NCI-H146 treated with DMSO at 0.1 percent for 48 hours (cell line): Measurements from ENCODE around the gene F9.

Experiments used
- DNase-seq: peaks from one replicate; lab custom pipeline; 2025; ENCODE audit not compliant: unreplicated experiment; lab: John Stamatoyannopoulos, UW

F9 gene

DNA sequence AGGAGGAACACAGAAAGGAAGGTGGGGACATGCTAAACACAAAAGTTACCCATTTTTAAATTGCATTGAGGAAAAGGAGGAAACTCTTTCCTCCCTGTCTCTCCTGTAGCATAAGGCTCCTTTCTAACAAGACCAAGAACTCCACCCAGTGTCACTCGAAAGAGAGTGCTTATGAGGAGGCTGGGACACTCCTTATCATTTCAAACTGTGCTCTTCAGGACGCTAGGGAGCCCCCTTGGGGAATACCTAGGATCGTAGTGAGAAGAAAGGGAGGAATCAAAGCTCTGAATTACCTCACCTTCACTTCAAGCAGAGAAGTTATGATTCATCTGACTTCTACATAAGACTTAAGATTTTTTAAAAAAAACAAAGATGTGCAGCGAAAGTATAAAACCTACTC is 65.5 kb downstream of the F9 start:
- no peak for DNase-seq

DNA sequence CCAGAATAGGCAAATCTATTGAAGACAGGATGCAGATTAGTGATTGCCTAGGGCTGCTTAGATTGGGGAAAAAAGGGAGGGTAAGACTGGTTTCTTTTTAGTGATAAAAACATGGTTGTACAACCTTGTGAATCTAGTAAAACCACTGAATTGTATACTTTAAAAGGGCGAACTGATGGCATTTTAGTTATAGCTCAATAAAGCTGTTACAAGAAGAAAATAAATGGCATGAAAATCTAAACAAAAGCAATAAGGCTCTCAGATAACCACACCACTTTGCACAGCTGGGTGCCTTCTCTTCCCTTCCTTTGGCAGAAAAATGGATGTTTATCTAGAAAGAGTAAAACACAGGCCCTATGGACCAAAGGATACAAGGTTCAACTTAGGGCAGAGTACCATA is 69.6 kb downstream of the F9 start:
- no peak for DNase-seq
